GM12801 (cell line): Measurements from ENCODE around the gene BMP4.

ENCODE experiments used
- TF ChIP-seq, protein P1 (sequence below): IDR thresholded peaks from one replicate; pipeline ENCODE4 v1.5.1; 2011; ENCODE audit warnings: control low read depth; ENCODE audit not compliant: insufficient read length; ENCODE audit errors: extremely low read depth

The BMP4 gene

DNA sequence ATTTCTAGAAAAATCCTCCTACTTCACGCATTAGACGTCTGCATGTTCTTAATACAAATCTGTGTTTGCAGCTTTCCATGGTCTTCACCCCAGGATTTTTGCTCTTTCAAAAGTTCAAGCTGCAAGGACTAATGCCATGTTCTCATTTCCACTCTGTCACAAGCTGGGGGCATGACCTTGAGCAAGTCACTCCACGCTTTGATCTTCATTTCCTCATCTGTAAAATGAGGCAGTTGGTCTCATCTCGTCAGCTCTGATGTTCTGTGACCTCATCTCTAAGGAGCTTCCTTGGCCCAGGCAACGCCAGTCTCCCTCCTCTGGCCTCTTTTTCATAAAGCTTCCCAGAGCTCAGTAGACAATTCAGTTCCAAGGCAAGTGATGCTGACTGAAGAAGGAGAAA, 18.8 kb upstream of the BMP4 start:
- TF ChIP-seq, protein P1, sequence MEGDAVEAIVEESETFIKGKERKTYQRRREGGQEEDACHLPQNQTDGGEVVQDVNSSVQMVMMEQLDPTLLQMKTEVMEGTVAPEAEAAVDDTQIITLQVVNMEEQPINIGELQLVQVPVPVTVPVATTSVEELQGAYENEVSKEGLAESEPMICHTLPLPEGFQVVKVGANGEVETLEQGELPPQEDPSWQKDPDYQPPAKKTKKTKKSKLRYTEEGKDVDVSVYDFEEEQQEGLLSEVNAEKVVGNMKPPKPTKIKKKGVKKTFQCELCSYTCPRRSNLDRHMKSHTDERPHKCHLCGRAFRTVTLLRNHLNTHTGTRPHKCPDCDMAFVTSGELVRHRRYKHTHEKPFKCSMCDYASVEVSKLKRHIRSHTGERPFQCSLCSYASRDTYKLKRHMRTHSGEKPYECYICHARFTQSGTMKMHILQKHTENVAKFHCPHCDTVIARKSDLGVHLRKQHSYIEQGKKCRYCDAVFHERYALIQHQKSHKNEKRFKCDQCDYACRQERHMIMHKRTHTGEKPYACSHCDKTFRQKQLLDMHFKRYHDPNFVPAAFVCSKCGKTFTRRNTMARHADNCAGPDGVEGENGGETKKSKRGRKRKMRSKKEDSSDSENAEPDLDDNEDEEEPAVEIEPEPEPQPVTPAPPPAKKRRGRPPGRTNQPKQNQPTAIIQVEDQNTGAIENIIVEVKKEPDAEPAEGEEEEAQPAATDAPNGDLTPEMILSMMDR = no peak

DNA sequence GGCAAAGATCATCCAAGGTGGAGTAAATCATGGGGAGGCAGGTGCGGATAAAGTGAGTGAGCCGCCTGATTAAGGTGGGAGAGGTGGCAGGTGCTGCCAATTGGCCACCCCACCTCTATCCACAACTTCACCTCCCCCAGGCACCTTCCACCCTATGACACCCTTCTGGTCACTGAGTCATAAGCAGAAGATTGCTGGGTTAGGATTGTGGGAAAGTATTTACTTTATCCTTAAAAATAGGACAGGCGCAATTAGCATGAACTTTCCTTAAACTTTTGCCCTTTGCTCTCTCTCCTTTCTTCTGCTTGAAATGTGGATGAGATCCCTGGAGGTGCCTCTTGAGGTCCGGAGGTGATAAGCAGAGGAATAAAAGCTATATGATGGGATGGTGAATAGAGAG, 14.9 kb upstream of the BMP4 start:
- TF ChIP-seq, protein P1 = no peak

DNA sequence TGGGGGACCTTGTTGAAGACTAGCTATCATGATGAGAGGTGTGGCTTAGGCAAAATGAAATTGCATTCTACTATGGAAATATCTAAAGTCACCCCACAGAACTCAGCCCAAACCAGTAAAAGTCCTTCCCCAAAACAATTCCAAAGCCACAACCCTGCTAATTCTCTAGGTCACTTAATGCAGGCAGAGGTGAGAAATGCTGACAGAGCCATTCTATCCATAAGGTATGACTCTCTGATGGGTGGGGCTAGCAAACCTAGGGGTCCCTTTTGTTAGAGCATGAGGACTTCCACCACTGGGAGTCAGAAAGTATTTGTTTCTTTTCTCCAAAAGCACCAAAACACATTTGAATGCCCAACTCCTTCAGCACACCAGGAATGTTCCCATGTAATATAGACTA, 12.7 kb upstream of the BMP4 start:
- TF ChIP-seq, protein P1 = no peak

DNA sequence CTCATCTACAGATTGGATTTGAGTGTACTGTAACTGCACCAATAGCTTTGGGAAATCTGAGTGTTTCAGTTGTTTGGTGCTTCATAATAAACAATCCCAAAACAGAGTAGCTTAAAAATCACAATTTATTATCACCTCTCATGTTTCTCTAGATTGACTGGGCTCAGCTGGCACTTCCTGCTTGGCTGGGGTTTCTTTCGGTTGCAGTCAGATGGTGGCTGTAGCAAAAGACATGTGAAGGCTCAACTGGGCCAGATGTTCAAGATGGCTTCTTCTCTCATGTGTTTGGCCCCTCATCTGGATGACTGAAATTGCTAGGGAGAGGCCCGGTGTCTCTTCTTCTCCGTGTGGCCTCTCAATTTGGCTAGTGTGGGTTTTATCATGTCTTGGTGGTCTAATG, 12.1 kb upstream of the BMP4 start:
- TF ChIP-seq, protein P1 = no peak

DNA sequence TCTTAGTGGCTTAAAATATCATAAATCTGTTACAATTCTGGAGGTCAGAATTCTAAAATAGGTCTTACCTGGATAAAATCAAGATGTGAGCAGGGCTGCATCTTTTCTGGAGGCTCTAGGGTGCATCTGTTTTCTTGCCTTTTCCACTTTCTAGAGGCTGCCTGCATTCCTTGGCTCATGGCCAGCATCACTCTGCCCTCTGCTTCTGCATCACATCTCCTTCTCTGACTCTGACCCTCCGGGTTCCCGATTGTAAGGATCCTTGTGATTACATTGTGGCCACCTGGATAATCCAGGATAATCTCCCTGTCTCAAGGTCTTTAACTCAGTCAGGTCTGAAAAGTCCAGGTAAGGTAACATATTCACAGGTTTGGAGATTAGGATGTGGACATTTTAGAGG, 11.0 kb upstream of the BMP4 start:
- TF ChIP-seq, protein P1 = no peak

DNA sequence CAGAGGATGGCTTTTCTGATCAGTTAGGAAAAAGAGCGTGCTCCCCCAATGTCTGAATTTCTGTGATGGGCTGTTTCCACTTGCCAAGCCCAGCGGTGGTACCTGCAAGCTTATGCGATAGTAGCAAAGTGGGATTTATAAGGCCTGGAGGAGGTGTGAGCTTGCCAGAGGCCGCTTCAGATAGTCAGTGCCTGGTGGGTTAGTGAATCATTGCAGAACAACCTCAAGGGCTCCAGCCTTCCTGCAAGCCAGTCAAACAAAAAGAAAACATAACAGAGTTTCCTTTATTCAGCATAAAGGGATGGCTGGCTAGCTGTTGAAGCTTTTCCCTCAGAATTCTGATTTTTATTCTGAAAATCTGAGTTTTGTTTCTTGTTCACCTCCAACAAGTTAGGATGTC, 7.6 kb upstream of the BMP4 start:
- TF ChIP-seq, protein P1 = no peak

DNA sequence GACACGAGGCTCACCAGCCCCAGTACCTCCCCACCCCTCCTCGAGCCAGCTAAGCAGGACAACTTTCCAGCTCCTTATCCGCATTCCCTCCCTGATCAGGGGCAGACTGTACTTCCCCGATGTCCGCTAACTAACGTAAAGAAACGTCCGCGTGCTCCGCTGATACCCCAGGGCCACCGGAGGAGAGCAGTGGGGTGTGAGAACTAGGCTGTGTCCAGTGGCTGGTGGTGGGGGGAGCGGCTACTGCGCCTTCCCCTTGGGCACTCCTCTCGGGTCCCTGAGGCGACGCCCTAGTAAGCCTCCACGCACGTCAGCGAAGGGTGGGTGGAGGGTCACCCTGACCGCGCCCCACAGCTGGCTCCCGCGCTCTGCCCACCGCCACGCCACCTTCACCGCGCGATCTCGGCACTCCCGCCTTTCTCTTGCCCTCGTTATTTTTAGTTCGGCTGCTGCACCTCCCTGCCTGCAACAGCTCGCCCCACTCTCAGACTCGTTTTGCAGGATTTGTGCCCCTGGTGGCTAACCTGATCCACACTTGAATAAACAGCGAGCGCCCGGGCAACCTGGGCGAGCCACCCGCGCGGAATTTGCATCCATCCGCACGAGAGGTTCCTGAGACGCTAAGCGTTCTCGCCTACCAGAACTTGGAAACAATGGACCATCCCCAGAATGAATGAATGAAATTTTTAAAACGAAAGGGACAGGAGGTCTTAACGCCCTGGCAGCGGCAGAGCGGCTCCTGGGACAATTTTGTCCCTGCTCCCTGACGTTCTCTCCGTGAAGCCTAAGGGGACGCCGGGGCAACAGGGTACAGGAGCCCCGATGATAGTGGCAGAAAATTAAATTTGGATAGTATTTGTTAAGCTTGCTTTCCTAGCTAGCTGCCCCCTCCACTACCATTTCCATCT, 6.9 kb upstream of the BMP4 start:
- TF ChIP-seq, protein P1 = no peak
